Measurements from ENCODE around the gene STEAP3.

- TF ChIP-seq, protein P1, sequence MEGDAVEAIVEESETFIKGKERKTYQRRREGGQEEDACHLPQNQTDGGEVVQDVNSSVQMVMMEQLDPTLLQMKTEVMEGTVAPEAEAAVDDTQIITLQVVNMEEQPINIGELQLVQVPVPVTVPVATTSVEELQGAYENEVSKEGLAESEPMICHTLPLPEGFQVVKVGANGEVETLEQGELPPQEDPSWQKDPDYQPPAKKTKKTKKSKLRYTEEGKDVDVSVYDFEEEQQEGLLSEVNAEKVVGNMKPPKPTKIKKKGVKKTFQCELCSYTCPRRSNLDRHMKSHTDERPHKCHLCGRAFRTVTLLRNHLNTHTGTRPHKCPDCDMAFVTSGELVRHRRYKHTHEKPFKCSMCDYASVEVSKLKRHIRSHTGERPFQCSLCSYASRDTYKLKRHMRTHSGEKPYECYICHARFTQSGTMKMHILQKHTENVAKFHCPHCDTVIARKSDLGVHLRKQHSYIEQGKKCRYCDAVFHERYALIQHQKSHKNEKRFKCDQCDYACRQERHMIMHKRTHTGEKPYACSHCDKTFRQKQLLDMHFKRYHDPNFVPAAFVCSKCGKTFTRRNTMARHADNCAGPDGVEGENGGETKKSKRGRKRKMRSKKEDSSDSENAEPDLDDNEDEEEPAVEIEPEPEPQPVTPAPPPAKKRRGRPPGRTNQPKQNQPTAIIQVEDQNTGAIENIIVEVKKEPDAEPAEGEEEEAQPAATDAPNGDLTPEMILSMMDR (conservative IDR thresholded peaks at IDR 0.05; ENCODE audit: low read length) = no peak
- TF ChIP-seq EZH2phosphoT487 (IDR thresholded peaks at IDR 0.05; ENCODE audit: borderline replicate concordance) = no peak
Observed at GRCh38 chr2:119212139-119212800, 11.4 kb upstream of the STEAP3 start.

Measured in Loucy (cell line).